ENCODE results near the gene COX5A.
"Not testable (repeated sequence)": the region's sequence is repeated elsewhere in the genome, so short reads cannot be mapped to it uniquely, and the experiment has no call there.

Gene COX5A

DNA sequence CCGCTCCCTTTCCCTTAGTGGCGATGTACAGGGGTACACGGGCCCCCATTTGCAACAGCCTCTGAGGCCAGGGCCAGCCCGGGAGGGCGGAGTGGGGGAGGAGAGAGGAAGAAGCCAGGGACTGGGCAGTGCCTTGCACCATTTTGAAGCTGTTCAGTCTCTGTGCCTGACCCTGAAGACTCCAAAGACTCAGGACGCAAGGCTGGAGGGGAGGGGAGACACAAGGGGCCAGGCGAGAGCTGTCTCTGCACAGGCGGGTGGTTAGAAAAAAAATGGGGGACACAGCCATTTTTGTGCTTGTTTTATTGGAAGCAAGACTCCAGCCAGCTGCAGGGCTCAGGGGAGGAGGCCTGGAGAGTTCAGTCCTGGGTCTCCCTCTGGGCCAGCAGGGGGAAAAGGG, 17.1 kb upstream of the COX5A start:
- DNase-seq, result no peak

DNA sequence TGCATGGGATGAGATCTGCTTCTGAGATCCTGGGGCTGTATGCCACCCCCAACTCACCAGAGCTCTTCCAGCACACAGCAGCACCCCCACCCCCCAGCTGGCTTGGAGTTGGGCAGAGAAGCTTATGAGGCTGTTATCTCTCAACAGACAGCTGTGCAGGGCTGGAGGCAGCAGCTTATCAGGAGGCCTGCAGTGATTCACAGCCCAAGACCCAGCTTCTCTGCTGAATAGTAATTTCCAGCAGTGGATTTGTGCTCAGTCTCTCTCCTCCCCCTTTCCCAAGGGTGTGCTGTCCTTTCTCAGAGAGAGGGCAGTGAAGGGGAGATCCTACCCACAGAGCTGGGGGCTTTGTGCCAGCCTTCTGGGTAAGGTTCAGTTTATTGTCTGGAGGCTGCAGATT, 16.6 kb upstream of the COX5A start:
- DNase-seq, result peak; percentile 96

DNA sequence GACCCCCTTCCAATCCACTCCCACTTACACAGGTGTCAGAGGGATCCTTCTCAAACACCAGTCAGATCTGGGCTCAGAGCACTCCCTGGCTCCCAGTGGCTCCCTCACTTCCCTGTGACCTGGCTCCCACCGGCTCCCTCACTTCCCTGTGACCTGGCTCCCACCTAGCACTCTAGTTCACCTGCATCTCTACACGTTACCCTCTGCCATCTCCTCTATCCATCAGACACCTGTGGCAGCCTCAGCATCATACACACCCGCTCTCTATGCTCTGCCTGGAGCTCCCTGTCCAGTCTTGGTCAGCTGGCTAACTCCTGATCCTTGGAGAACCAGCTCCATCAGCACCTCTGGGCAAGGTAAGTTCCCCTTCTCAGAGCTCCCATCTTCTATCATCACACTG, 13.1 kb upstream of the COX5A start:
- DNase-seq, result no peak

DNA sequence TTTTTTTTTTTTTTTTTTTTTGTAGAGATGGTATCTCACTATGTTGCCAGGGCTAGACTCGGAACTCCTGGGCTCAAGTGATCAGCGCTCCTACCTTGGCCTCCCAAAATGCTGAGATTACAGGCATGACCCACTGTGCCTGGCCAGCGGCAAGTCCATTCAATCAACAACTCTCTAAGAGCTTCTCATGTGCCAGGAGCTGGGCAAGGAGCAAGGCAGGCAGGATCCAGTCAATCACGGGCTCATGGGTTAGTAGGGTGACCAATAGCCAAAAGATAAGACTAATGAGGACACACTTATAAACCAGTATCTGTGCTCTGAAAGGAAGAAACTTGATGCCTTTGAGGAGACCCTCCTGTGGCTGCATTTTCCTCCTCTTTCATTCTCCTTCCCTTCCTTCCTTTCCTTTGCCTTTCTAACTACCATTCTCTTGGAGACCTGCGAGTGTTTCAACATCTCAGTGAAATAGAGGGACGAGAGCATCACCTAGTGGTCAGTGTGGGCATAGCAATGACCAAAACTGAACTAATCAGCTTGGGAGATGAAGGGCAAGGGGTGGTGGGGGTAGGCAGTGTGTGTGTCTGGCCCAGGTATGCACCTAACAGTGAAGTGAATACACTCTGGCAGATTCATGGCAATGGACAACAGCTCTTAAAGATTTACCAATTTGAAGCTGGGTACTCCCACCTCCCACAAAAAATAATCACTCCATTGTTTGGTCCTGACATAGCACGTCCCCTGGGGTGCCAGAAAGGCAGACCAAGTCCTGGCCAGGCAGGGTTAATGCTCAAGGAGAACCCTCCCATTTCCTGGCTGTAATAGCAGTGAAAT, 12.4 kb upstream of the COX5A start:
- DNase-seq, result peak; percentile 82

DNA sequence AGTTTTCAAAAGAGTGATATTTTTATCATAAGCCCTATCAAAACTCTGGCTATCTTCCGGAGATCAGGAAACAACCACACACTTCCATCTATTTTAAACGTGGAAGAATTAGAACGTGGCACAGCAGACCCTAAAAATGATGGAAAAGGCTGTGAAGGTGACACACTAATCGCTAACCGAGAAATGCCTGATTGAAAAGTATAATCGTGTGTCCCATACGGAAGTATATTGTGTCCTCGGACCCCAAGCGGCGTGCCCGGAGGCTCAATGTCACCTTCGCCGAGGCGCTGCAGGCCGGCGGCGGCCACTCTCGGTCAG, 642 bp downstream of the COX5A start:
- DNase-seq, result peak; percentile 52

DNA sequence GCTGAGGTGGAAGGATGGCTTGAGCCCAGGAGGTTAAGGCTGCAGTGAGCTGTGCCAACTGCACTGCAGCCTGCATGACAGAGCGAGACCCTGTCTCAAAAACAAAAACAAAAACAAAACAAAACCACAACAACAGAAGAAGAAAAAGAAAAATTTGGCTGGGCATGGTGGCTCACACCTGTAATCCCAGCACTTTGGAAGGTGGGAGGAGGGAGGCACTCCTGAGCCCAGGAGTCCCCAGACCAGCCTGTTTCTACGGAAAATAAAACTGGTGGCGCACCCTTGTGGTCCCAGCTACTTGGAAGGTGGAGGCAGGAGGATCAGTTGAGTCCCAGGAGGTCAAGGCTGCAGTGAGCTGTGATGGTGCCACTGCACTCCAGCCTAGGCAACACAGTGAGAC, 2.7 kb downstream of the COX5A start:
- DNase-seq, result peak; percentile 40

DNA sequence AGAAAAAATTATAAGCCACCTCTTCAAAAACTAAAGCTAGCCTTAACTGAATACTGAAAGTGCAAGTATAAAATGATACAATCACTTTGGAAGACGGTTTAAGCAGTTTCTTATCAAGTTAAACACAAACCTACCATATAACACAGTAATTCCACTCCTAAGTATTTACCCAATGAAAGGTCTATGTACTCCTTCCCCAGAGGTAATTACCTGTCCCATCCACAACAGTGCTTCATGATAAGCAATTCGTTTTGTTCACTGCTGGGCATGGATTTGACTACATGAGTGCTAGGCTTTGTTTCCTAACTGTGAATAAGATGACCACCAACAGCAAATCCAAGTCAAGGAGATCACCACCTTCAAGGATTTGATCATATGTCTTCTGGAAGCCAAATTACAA, 4.3 kb downstream of the COX5A start:
- no peak for DNase-seq

DNA sequence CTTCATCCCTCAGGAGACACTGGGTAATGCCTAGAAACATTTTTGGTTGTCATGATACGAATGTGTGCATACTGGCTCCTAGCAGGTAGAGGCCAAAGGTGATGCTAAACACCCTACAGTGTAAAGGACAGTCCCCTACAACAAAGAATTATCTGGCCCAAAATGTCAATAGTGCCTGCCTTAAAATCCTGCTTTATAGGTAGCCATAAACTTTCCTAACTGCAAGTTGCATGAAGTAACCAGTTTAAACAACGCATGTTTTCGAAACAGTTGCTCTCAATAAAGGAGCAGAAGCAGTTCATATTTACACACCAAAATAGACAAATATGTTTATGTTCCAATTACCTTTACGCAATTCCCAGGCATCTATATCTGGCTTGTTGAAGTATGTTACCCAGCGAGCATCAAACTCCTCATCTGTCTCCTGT, 9.1 kb downstream of the COX5A start:
- no peak for DNase-seq

DNA sequence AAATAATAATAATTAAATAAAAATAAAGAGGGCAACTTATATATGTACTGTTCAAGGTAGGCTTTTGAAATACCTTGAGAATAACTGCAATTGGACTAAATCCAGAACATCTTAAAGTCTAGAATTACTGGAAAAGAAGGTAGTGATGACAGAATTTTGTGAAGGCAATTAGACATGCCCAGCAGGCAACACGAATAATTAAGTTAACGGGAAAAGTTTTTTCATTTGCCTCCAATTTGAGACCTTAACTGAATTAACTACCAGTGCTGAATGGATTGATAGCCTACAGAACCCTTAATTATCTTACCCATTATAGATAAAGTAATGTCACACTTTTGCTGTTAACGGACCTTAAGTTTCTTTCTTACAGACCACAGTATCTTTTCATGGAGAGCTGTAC, 13.3 kb downstream of the COX5A start:
- DNase-seq, result no peak

DNA sequence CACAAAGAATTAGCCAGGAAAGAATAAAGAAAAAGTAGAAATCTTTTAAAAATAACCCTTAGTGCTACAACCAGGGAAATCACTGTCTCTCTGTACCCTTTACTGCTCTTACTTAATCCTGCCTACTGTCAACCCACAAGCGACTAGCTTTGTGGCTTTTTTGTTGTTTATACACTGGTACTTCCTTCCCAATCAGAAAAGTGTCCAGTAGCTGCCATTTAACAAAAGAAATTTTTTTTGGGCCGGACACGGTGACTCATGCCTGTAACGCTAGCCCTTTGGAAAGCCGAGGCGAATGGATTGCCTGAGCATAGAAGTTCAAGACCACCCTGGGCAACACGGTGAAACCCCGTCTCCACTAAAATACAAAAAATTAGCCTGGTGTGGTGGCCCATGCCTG, 17.4 kb downstream of the COX5A start:
- DNase-seq, result no peak

DNA sequence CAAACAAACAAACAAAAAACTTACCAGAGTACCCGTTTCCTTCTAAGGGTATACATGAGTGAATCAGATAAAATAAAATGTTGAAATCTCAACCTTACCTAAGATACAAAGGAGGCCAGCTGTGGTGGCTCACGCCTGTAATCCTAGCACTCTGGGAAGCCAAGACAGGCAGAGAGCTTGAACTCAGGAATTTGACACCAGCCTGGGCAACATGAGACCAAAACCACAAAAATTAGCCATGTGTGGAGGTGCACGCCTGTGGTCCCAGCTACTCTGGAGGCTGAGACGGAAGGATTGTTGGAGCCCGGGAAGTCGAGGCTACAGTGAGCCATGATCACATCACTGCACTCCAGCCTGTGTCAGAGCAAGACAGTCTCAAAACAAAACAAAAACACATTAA, 20.2 kb downstream of the COX5A start:
- no peak for DNase-seq

DNA sequence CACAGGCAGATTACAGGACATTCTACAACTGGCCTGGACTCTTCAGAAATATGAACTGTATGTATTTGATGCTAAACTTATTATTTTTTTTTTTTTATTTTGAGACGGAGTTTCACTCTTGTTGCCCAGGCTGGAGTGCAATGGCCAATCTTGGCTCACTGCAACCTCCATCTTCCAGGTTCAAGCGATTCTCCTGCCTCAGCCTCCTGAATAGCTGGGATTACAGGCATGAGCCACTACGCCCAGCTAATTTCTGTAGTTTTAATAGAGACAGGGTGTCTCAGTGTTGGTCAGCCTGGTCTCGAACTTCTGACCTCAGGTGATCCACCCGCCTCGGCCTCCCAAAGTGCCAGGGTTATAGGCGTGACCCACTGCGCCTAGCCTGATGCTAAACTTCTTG, 24.1 kb downstream of the COX5A start:
- DNase-seq, result not testable (repeated sequence)

DNA sequence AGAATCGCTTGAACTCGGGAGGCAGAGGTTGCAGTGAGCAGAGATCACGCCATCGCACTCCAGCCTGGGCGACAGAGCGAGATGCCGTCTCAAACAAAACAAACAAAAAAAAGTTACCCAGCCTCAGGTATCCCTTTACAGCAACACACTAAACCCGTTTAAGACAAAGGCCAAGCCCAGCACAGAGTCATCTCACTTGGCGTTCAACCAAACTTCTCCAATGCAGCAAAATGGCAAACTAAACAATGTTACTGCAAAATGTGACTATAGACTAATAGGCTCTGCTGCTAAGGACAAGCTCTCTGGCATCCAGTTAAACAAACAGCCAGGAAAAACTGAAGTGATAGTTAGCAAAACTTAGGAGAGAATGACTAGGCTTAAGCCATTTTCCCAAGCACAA, 24.8 kb downstream of the COX5A start:
- DNase-seq, result peak; percentile 57

DNA sequence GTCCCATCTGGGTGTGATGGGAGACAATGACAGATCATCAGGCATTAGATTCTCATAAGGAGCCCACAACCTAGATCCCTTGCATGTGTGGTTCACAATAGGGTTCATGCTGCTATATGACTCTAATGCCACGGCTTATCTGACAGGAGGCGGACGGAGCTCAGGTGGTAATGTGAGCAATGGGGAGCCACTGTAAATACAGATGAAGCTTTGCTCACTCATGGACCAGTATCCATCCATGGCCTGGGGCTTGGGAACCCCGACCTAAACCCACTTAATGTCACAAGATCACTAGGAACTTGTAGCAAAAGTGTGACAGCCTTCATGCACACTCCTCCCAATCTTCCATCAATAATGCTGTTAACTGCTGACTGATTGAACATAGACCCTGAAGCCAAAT, 29.2 kb downstream of the COX5A start:
- no peak for DNase-seq

DNA sequence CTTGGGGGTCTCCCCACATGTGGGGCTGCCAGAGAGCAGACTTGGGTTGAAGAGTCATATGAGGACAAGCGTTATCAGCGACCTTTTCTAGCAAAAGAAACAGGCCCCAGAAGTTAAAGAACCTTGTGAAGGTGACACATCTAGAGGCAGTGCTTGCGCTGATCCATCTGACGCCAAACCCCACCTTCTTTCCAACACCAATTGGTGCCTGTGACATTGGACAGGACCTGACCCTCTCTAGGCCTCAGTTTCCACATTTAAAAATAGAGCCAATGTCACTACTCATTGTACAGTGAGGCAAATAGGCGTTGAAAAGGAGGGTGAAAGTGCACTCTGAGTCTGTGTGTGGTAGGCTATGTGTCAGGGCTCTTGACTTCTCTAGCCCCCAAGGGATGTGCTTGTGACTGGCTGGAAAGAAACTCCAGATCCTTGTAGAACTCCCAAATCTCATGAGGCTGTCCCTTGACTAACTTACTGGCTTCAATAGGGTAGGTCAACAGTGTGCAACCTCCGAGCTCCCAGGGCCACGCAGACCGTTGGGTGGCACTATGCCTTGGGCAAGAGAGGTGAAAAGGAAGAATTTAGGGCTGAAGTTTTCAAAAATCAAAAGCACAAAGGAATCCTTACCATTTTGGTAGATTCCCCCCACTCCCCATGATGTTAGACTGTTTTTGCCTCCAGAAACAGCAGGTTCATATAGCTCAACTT, 30.6 kb downstream of the COX5A start:
- peak; percentile 40 for DNase-seq

DNA sequence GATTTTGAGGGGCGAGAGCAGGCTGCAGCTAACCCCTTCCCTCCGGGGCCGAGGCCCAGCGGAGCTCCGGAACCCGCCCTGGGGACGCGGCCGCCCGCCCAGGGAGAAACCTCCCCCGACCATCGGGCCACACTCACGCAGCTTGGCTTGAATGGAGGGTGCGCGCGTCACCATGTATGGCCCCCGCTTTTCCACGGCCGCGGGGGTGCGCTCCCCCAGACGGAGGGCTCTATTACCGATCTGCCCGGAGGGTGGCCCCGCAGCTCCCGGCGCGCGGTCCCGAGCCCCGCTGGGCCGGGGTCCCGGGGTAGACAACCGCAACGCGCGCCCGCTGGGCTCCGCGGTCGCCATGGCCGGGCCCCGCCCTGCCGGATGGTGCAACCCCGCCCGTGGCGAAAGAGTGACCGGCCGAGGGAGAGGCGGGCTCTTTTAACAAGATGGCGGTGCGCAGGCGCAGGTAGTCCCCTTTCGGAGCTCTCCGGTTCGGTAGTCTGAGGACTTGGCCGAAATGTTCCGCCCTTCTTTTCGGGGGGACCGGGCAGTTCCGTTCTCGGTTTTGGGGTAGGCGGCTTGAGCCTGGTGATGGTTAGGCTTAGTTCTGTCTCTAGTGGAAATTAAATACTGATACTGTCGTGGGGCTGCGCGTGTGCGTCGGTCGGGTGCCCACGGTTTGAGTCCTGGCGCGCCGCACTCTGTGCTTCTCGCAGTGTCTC, 31.3 kb downstream of the COX5A start, which contains the start of gene FAM219B:
TSS of gene FAM219B (minus strand) at position 402 of the 713 bp plus-strand sequence. CDS start at position 351, 51 bp downstream.
- peak; percentile 90 for DNase-seq

DNA sequence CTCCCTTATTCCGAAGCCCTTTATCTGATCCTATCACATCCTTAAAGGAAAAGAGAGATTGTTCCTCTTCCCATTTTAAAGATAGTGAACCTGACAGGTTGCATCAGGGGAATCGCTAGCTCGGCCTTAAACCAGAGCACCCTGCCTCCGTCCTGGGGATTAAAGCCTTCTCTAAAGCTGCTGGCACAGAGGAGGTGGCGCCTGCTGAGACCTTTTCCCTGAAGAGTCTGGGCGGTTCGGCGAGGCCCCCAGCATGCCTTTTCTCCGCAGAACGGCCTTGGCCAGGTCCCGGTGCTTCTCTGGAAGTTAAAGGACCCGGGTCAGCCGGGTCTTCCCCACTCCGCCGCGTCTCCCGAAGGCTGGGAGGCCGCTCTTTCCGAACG, 31.8 kb downstream of the COX5A start:
- peak; percentile 40 for DNase-seq

DNA sequence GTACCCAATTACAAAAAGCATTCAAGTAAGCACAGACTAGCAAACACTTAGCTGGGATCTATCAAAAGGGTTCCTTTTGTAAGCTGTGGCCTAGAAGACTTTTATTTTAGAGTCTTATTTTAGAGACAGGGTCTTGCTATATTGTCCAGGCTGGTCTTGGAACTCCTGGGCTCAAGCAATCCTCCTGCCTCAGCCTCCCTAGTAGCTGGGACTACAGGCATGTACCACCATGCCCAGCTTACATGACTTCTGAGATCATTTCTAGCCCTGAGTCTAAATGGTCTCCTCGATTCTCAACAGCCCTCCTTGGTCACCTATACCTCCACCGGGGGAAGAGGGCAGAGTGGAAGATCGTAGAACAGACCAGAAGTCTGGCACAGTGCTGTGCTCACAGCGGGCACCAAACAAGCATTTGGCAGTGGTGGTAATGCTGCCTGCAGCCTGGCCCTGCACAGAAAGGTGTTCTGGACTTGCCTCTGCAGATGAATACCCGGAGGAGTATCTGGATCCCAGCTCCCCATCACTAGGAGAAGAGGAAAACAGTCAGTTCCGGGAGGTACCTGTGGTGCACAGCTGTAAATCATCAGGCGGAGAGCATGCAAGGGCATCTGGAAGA, 33.6 kb downstream of the COX5A start:
- DNase-seq, result no peak

DNA sequence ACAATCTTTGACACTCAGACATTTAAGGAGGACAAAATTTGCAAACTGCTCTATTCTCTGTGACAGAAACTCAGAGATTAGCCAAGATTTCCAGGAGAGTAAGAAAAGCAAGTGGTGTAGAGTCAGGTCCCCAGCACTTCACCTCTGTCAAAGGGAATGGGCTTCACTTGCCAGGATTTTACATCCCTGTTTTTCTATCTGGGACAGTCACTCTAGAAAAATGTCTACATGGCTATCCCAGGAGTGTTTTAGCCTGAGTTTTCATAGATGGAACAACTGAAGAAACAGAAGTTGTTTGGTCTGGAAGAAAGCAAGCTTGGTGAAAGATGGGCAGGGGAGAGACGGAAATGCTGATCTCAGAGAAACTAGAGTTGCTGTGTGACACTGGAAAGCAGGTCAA, 34.2 kb downstream of the COX5A start:
- DNase-seq, result no peak

DNA sequence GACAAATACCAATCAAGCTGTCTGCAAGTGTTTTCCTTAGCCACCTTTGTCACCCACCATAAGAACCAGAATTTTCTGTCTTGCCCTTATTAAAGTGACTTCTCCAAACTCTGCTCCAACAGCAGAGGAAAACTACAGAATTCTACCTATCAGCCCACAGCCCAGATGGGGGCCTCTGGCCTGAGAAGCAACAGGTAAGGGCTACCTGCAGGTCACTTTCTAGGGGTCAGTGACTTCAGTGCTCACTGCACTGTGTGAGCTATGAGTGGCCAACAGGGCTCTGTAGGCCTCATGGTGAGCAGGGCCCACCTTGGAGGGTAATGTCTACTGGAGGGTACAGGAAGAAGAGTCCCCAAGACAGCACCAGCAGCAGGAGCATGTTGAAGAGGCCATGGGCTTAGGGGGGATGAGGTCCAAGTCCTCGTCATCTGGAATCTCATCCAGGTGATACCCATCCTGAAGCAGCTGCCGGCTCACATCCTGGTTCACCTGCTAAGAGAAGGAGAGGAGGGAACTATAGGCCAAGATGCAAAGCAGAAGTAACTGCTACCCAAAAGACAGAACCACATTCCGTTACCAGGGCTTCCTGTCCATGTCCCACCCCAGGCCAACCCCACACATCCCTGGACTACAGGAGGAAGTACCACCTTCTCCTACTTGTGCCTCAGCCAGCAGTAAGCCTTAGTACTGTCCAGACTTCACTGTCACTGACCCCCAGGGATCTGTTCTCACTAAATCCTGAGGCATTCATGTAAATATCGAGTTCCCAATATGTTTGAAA, 35.4 kb downstream of the COX5A start:
- no peak for DNase-seq

DNA sequence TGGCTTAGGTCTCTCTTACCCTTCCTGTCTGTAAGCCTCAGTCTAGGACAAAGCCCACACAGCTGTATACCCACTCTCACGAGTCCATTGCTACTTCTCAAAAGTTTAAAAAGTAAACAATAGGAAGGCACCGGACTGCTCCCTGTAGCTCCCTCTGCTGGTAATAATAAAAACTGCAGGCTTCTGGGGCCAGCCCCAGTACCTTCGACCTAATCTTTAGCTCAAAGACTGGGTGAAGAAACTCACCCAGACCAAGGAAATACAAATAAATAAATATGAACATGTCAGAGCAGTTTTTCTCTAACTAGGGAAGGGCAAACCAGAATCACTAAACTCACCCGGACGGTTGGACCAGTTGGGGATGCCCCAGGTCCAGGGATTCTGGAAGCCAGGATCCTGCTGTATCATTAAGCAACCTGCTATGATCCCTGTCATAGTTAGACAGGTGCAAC, 36.2 kb downstream of the COX5A start:
- peak; percentile 75 for DNase-seq

DNA sequence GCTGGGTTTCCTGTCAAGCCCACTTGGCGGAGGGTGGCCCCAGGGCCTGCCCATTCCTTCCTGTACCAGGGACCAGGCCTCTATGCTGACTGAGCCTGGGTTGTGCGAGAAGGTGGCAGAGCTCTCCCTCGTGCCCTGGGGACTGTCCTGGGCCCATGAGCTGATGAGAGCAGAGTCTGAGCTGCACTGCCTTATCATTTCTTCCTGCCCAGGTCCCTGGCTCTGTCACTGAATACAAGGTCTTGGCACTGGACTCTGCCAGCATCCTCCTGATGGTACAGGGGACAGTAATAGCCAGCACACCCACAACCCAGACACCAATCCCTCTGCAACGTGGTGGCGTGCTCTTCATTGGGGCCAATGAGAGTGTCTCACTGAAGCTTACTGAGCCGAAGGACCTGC, 40.6 kb downstream of the COX5A start:
- no peak for DNase-seq

DNA sequence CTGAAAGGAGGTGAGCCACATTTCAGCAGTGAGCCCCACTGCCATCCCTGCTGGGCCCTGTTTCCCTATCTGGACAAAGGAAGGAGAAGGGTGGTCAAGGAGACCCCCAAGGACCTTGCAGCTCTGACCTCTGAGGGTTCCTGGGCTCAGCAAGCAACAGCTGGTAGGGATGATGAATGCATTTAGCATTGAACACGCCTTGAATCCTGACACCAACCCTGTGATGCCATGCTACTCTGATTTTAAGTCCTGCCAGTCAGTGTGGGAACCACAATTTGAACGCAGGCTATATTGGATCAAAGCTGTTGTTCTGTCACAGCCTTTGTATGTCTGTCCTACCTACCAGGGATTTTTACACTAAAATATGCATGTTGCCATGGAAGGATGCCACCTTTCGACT, 41.6 kb downstream of the COX5A start:
- no peak for DNase-seq
